ENCODE data around the gene SURF1.
"Not testable (repeated sequence)": the region's sequence is repeated elsewhere in the genome, so short reads cannot be mapped to it uniquely, and the experiment has no call there.

The SURF1 gene

DNA sequence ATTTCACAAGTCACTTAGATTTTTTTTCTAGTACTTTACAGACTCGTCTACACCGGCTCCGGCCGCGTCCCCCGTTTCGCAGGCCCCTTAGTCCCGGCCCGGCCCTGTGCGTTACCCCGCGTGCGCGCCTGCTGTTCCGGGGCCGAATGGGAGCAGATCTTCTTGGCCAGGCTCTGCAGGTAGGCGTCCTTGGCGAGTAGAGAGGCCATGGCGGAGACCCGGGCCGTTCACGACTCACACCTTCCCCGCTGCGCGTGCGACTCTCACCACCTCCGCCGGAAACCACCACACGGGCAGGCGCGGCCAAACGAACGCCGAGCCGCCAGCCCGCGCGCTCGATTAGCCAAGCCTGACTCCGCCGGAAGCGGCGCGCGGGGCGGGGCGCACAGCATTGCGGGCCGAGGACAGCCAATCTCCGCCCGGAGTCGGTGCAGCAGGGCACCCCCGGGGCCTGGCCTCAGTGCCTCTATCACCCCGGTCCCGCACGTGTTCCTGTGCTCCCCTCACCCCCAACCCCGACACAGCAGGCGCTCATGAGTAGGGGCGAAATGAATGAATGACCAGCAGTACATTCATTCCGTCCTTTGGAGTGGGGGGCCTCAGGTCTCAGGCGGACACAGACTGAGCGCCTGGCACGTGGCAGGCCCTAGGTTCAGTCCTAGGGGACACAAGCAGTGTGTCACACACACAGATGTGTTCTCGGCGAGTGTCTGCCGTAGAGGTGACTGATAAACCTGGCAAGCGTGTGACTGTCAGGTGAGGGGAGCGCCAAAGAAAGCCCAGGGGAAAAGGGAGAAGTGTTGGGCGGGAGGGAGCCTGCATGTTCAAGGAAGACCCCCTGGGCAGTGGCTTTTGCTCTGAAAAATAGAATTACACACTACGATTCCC, 20.1 kb downstream of the SURF1 start, which contains the start of gene SURF6:
Gene SURF6 (minus strand): TSS at position 265 of the 888 bp plus-strand sequence. CDS start 56 bp downstream, at position 209.
- Histone ChIP-seq H3K4me3 (ENCODE audit: low read depth, low read length, poor library complexity, severe bottlenecking) (peak within 1 kb of the TSS; percentile 86), H3K36me3 (ENCODE audit: insufficient read depth, low read length) (peaks cover 65% of the 10 kb centered on the region), H3K4me2 (ENCODE audit: low read length) (peak within 1 kb of the TSS; percentile 76), H3K9me3 (ENCODE audit: low read length) (no peaks in the 10 kb centered on the region), H3F3A (ENCODE audit: insufficient read depth, low read length) (0 out of 2 replicates have a peak, but pooled peaks cover 2% of the 10 kb centered on the region), H3K4me1 (ENCODE audit: insufficient read depth, low read length, severe bottlenecking) (peaks cover 34% of the 10 kb centered on the region), H3K27ac (ENCODE audit: low read depth, low read length, poor library complexity, severe bottlenecking) (peak within 1 kb of the TSS; percentile 49), H3K9me2 (ENCODE audit: low read depth, low read length) (no peaks in the 10 kb centered on the region), H3K9ac (ENCODE audit: low read length) (peak within 1 kb of the TSS; percentile 82), H3K79me2 (ENCODE audit: insufficient read depth, low read length) (peaks cover 13% of the 10 kb centered on the region), H2AFZ (ENCODE audit: low read length) (no peak within 1 kb of the TSS), H3K27me3 (ENCODE audit: insufficient read depth, low read length) (no peaks in the 10 kb centered on the region), H4K20me1 (ENCODE audit: insufficient read depth, low read length) (no peaks in the 10 kb centered on the region)
- TF ChIP-seq, protein P1, sequence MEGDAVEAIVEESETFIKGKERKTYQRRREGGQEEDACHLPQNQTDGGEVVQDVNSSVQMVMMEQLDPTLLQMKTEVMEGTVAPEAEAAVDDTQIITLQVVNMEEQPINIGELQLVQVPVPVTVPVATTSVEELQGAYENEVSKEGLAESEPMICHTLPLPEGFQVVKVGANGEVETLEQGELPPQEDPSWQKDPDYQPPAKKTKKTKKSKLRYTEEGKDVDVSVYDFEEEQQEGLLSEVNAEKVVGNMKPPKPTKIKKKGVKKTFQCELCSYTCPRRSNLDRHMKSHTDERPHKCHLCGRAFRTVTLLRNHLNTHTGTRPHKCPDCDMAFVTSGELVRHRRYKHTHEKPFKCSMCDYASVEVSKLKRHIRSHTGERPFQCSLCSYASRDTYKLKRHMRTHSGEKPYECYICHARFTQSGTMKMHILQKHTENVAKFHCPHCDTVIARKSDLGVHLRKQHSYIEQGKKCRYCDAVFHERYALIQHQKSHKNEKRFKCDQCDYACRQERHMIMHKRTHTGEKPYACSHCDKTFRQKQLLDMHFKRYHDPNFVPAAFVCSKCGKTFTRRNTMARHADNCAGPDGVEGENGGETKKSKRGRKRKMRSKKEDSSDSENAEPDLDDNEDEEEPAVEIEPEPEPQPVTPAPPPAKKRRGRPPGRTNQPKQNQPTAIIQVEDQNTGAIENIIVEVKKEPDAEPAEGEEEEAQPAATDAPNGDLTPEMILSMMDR (IDR thresholded peaks at IDR 0.05; ENCODE audit: low read length), result no peak
- TF ChIP-seq EZH2 (IDR thresholded peaks at IDR 0.05; ENCODE audit: borderline replicate concordance, low read length), result no peak

DNA sequence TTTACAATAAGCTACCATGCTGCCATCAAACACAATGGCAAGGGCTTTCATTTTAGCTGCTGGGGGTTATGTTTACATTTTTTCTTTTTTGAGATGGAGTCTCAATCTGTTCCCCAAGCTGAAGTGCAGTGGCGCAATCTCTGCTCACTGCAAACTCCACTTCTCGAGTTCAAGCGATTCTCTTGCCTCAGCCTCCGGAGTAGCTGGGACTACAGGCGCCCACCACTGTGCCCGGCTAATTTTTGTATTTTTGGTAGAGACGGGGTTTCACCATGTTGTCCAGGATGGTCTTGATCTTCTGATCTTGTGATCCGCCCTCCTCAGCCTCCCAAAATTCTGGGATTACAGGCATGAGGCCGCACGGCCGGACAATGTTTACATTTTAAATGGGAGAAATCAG, 21.4 kb downstream of the SURF1 start:
- H3K9me2 ChIP-seq (ENCODE audit: low read depth, low read length), result not testable (repeated sequence)
- H3K36me3 ChIP-seq (ENCODE audit: insufficient read depth, low read length), result peaks cover 65% of the 10 kb centered on the region

GRCh38 chr9:133334161-133334560, 22.1 kb downstream of the SURF1 start:
- H3K4me2 ChIP-seq (ENCODE audit: low read length), result peak overlapping the region; percentile 76; the same call in 1 of the 2 replicates
- no peak overlapping the region for H3K4me3 ChIP-seq (ENCODE audit: low read depth, low read length, poor library complexity, severe bottlenecking)
- H3K9me2 ChIP-seq (ENCODE audit: low read depth, low read length), result no peaks in the 10 kb centered on the region
- no peaks in the 10 kb centered on the region for H3K9me3 ChIP-seq (ENCODE audit: low read length)
- no peak overlapping the region for H3K27ac ChIP-seq (ENCODE audit: low read depth, low read length, poor library complexity, severe bottlenecking)
- peaks cover 23% of the 10 kb centered on the region for H3K4me1 ChIP-seq (ENCODE audit: insufficient read depth, low read length, severe bottlenecking)
- no peaks in the 10 kb centered on the region for H3K27me3 ChIP-seq (ENCODE audit: insufficient read depth, low read length)
- no peak overlapping the region for H2AFZ ChIP-seq (ENCODE audit: low read length)
- H4K20me1 ChIP-seq (ENCODE audit: insufficient read depth, low read length), result no peaks in the 10 kb centered on the region
- H3K36me3 ChIP-seq (ENCODE audit: insufficient read depth, low read length), result peaks cover 60% of the 10 kb centered on the region
- TF ChIP-seq EZH2 (IDR thresholded peaks at IDR 0.05; ENCODE audit: borderline replicate concordance, low read length), result no peak
- TF ChIP-seq, protein P1 (IDR thresholded peaks at IDR 0.05; ENCODE audit: low read length), result no peak
- no peak overlapping the region; the same call in 1 of the 2 replicates for H3K9ac ChIP-seq (ENCODE audit: low read length)
- peaks cover 13% of the 10 kb centered on the region for H3K79me2 ChIP-seq (ENCODE audit: insufficient read depth, low read length)
- H3F3A ChIP-seq (ENCODE audit: insufficient read depth, low read length), result 0 out of 2 replicates have a peak, but pooled peaks cover 2% of the 10 kb centered on the region

More for the DNA sequence above, 21.4 kb downstream of the SURF1 start:
- H3K27me3 ChIP-seq (ENCODE audit: insufficient read depth, low read length); H3F3A ChIP-seq (ENCODE audit: insufficient read depth, low read length); H3K9me3 ChIP-seq (ENCODE audit: low read length); H3K27ac ChIP-seq (ENCODE audit: low read depth, low read length, poor library complexity, severe bottlenecking); H2AFZ ChIP-seq (ENCODE audit: low read length); H4K20me1 ChIP-seq (ENCODE audit: insufficient read depth, low read length): not testable (repeated sequence)
- peak overlapping the region; percentile 76 for H3K4me2 ChIP-seq (ENCODE audit: low read length)
- peaks cover 23% of the 10 kb centered on the region for H3K4me1 ChIP-seq (ENCODE audit: insufficient read depth, low read length, severe bottlenecking)
- peaks cover 13% of the 10 kb centered on the region for H3K79me2 ChIP-seq (ENCODE audit: insufficient read depth, low read length)
- H3K9ac ChIP-seq (ENCODE audit: low read length), result peak overlapping the region; percentile 82
- H3K4me3 ChIP-seq (ENCODE audit: low read depth, low read length, poor library complexity, severe bottlenecking), result peak overlapping the region; percentile 86

Data from OCI-LY1 (cell line).